ENCODE measurements around the gene ASAP2.

The ASAP2 gene

GRCh38 chr2:9274701-9275343 is 68.2 kb downstream of the ASAP2 start:
- no peak for DNase-seq (ENCODE audit: low read depth in 2 of 2)

GRCh38 chr2:9275399-9275798 is 68.8 kb downstream of the ASAP2 start:
- no peak for DNase-seq (ENCODE audit: low read depth in 2 of 2)

GRCh38 chr2:9276074-9276473 is 69.5 kb downstream of the ASAP2 start:
- no peak for DNase-seq (ENCODE audit: low read depth in 2 of 2)

GRCh38 chr2:9276901-9277451 is 70.4 kb downstream of the ASAP2 start:
- no peak for DNase-seq (ENCODE audit: low read depth in 2 of 2)

GRCh38 chr2:9278439-9278838 is 71.8 kb downstream of the ASAP2 start:
- no peak for DNase-seq (ENCODE audit: low read depth in 2 of 2)

GRCh38 chr2:9279426-9279825 is 72.8 kb downstream of the ASAP2 start:
- DNase-seq (ENCODE audit: low read depth in 2 of 2), result no peak

- no peak for DNase-seq (ENCODE audit: low read depth in 2 of 2)
Observed at GRCh38 chr2:9280224-9280623, 73.6 kb downstream of the ASAP2 start.

- no peak for DNase-seq (ENCODE audit: low read depth in 2 of 2)
Observed at GRCh38 chr2:9281145-9281544, 74.5 kb downstream of the ASAP2 start.

GRCh38 chr2:9282128-9283112 is 75.8 kb downstream of the ASAP2 start:
- DNase-seq (ENCODE audit: low read depth in 2 of 2), result no peak

GRCh38 chr2:9284521-9285297 is 78.1 kb downstream of the ASAP2 start:
- no peak for DNase-seq (ENCODE audit: low read depth in 2 of 2)

GRCh38 chr2:9285385-9285920 is 78.8 kb downstream of the ASAP2 start:
- DNase-seq (ENCODE audit: low read depth in 2 of 2), result no peak

GRCh38 chr2:9285921-9286320 is 79.3 kb downstream of the ASAP2 start:
- no peak for DNase-seq (ENCODE audit: low read depth in 2 of 2)

- no peak for DNase-seq (ENCODE audit: low read depth in 2 of 2)
Observed at GRCh38 chr2:9286554-9287399, 80.2 kb downstream of the ASAP2 start.

- DNase-seq (ENCODE audit: low read depth in 2 of 2), result no peak
Observed at GRCh38 chr2:9287400-9288045, 80.9 kb downstream of the ASAP2 start.

GRCh38 chr2:9288233-9288632 is 81.6 kb downstream of the ASAP2 start:
- DNase-seq (ENCODE audit: low read depth in 2 of 2), result no peak

GRCh38 chr2:9288681-9289338 is 82.2 kb downstream of the ASAP2 start:
- DNase-seq (ENCODE audit: low read depth in 2 of 2), result no peak

GRCh38 chr2:9291331-9291730 is 84.7 kb downstream of the ASAP2 start:
- DNase-seq (ENCODE audit: low read depth in 2 of 2), result no peak

- no peak for DNase-seq (ENCODE audit: low read depth in 2 of 2)
Observed at GRCh38 chr2:9291866-9292265, 85.3 kb downstream of the ASAP2 start.

- DNase-seq (ENCODE audit: low read depth in 2 of 2), result no peak
Observed at GRCh38 chr2:9292426-9292825, 85.8 kb downstream of the ASAP2 start.

GRCh38 chr2:9294764-9295163 is 88.2 kb downstream of the ASAP2 start:
- DNase-seq (ENCODE audit: low read depth in 2 of 2), result no peak
